Fibroblast of lung (primary cell): ENCODE results near the gene CD47. TPM values are rescaled to one million over a fixed set of nuclear protein-coding genes. Genes with fewer than 3 reads are reported as not detected.

Experiments
- DNase-seq, 2 donors: peaks; one replicate each; pipeline versions ENCODE4 v3.0.0 to v3.0.0-alpha.2; 2010; ENCODE audit warnings: low read depth in 2 of 2
- H2AFZ ChIP-seq: 2 replicates; pipeline ENCODE4 v1.5.1; 2012; ENCODE audit warnings: low read length, control low read depth, inconsistent platforms
- H3K27ac ChIP-seq: 2 replicates; pipeline ENCODE4 v1.5.1; 2011; ENCODE audit warnings: low read length, control low read depth; ENCODE audit not compliant: insufficient read depth
- H3K27me3 ChIP-seq: 2 replicates; pipeline ENCODE4 v1.5.1; 2011; ENCODE audit warnings: mild to moderate bottlenecking, low read length; ENCODE audit not compliant: control insufficient read depth, insufficient read depth
- H3K36me3 ChIP-seq: 2 replicates; pipeline ENCODE4 v1.5.1; 2011; ENCODE audit warnings: low read length; ENCODE audit not compliant: control insufficient read depth, insufficient read depth
- H3K4me1 ChIP-seq: 2 replicates; pipeline ENCODE4 v1.5.1; 2011; ENCODE audit warnings: low read length; ENCODE audit not compliant: control insufficient read depth, insufficient read depth; ENCODE audit errors: extremely low read depth
- H3K4me2 ChIP-seq: 2 replicates; pipeline ENCODE4 v1.5.1; 2011; ENCODE audit warnings: low read length, control low read depth; ENCODE audit not compliant: insufficient read depth; ENCODE audit errors: extremely low read depth
- H3K4me3 ChIP-seq, 4 experiments: fragments of 200-600 bp in 1 of 4; sonication (generic) in 1 of 4; replicated peaks in 1 of 4; 2 replicates each; pipeline ENCODE4 v1.5.1; 2011 to 2016; ENCODE audit warnings: low read length in 4 of 4, low read depth in 3 of 4, mild to moderate bottlenecking in 3 of 4, control low read depth in 2 of 4, inconsistent platforms in 1 of 4, mixed read lengths in 1 of 4; ENCODE audit not compliant: insufficient read depth in 1 of 4; ENCODE audit errors: control extremely low read depth in 1 of 4
- H3K79me2 ChIP-seq: 2 replicates; pipeline ENCODE4 v1.5.1; 2012; ENCODE audit warnings: mild to moderate bottlenecking, low read length, inconsistent platforms; ENCODE audit not compliant: control insufficient read depth, insufficient read depth
- H3K9ac ChIP-seq: 2 replicates; pipeline ENCODE4 v1.5.1; 2011; ENCODE audit warnings: mild to moderate bottlenecking, low read length, control low read depth; ENCODE audit not compliant: insufficient read depth
- H3K9me3 ChIP-seq: 2 replicates; pipeline ENCODE4 v1.5.1; 2012; ENCODE audit warnings: low read depth, low read length; ENCODE audit not compliant: control insufficient read depth, insufficient read depth
- H4K20me1 ChIP-seq: 2 replicates; pipeline ENCODE4 v1.5.1; 2011; ENCODE audit warnings: low read length; ENCODE audit not compliant: control insufficient read depth, insufficient read depth; ENCODE audit errors: extremely low read depth
- CTCF ChIP-seq, 2 donors: IDR thresholded peaks in 1 of 2; conservative IDR thresholded peaks in 1 of 2; 1 replicate in 1 of 2; 2 replicates in 1 of 2; pipeline ENCODE4 v1.5.1; 2011 to 2012; ENCODE audit warnings: low read length in 2 of 2, control low read depth in 1 of 2, inconsistent platforms in 1 of 2, low read depth in 1 of 2, mild to moderate bottlenecking in 1 of 2
- EZH2 ChIP-seq: IDR thresholded peaks from 2 replicates; pipeline ENCODE4 v1.5.1; 2012; ENCODE audit warnings: low read length, control low read depth, mild to moderate bottlenecking; ENCODE audit errors: missing control alignments
- polyA plus RNA-seq, 2 donors: library from polyadenylated mRNA; depleted of rRNA in 1 of 2; stranded (reverse) in 1 of 2; unstranded in 1 of 2; fragments of >200 nt; gene quantifications; 2 replicates each; pipeline ENCODE4 v1.2.1, GENCODE V29; 2011 to 2012; ENCODE audit warnings: missing spikeins in 1 of 2
- total RNA-seq: library from RNA; depleted of rRNA; stranded (reverse); fragments of >200 nt; gene quantifications from 2 replicates; pipeline ENCODE4 v1.2.1, GENCODE V29; 2014

CD47 gene
- total and polyA plus RNA-seq, 2 donors (not counting 1 experiment from before 2014, with no cell fraction given) = 72.0 to 91.7 TPM

GRCh38 chr3:108099244-108099643 lies 8.4 kb upstream of the CD47 start:
- DNase-seq = peak in 1 of 2 donors; percentile 15
- no peaks in the 10 kb centered on the region for H3K79me2 ChIP-seq
- no peak overlapping the region for H3K4me2 ChIP-seq
- TF ChIP-seq CTCF (conservative IDR thresholded peaks at IDR 0.05 in 1 of 2, IDR thresholded peaks at IDR 0.05 in 1 of 2; ENCODE audit: low read depth in 1 of 2, low read length in 2 of 2) = no peak
- no peak for TF ChIP-seq EZH2
- no peaks in the 10 kb centered on the region for H3K27me3 ChIP-seq
- H3K27ac ChIP-seq = no peak overlapping the region
- H3K9ac ChIP-seq = no peak overlapping the region
- H3K9me3 ChIP-seq = no peaks in the 10 kb centered on the region
- no peaks in the 10 kb centered on the region for H4K20me1 ChIP-seq
- H3K4me1 ChIP-seq = peaks cover 4% of the 10 kb centered on the region
- H3K36me3 ChIP-seq = no peaks in the 10 kb centered on the region
- H3K4me3 ChIP-seq = no peak overlapping the region
- no peak overlapping the region for H2AFZ ChIP-seq

- Histone ChIP-seq H3K79me2 (no peaks in the 10 kb centered on the region), H3K4me2 (no peak overlapping the region), H3K4me1 (no peaks in the 10 kb centered on the region), H3K27ac (no peak overlapping the region), H4K20me1 (no peaks in the 10 kb centered on the region), H2AFZ (no peak overlapping the region), H3K9ac (no peak overlapping the region), H3K9me3 (no peaks in the 10 kb centered on the region), H3K27me3 (no peaks in the 10 kb centered on the region), H3K4me3 (no peak overlapping the region), H3K36me3 (no peaks in the 10 kb centered on the region)
- TF ChIP-seq CTCF (conservative IDR thresholded peaks at IDR 0.05 in 1 of 2, IDR thresholded peaks at IDR 0.05 in 1 of 2; ENCODE audit: low read depth in 1 of 2, low read length in 2 of 2) = no peak
- TF ChIP-seq EZH2 = no peak
- no peak for DNase-seq
Measured at GRCh38 chr3:108098003-108098370, 7.2 kb upstream of the CD47 start.

GRCh38 chr3:108097322-108098002 lies 6.6 kb upstream of the CD47 start:
- DNase-seq = no peak
- Histone ChIP-seq H3K4me3 (no peak overlapping the region), H2AFZ (no peak overlapping the region), H3K9me3 (no peaks in the 10 kb centered on the region), H3K9ac (no peak overlapping the region), H3K36me3 (no peaks in the 10 kb centered on the region), H4K20me1 (no peaks in the 10 kb centered on the region), H3K4me1 (no peaks in the 10 kb centered on the region), H3K79me2 (no peaks in the 10 kb centered on the region), H3K4me2 (no peak overlapping the region), H3K27me3 (no peaks in the 10 kb centered on the region), H3K27ac (no peak overlapping the region)
- TF ChIP-seq EZH2 (no peak), CTCF (conservative IDR thresholded peaks at IDR 0.05 in 1 of 2, IDR thresholded peaks at IDR 0.05 in 1 of 2; ENCODE audit: low read depth in 1 of 2, low read length in 2 of 2) (no peak)
